Lower lobe of right lung (tissue), 2 donors: ENCODE measurements around the gene MNX1. TPM values are rescaled to one million over a fixed set of nuclear protein-coding genes. Genes with fewer than 3 reads are reported as not detected.

Source experiments
- ATAC-seq, 2 donors: fragments of 200-7000 bp; cut with Tn5 transposase; one replicate each; pipeline ENCODE4 v1.9.1; 2020 to 2022; ENCODE audit warnings: mild to moderate bottlenecking in 2 of 2, moderate library complexity in 2 of 2
- DNase-seq: peaks from one replicate; pipeline ENCODE4 v3.0.0-alpha.2; 2020
- H3K27ac ChIP-seq: fragments of 200-600 bp; one replicate; pipeline ENCODE4 v1.8.0; 2022
- H3K27me3 ChIP-seq: fragments of 200-600 bp; one replicate; pipeline ENCODE4 v1.8.0; 2022; ENCODE audit warnings: low read depth
- H3K36me3 ChIP-seq: fragments of 200-600 bp; one replicate; pipeline ENCODE4 v1.8.0; 2022; ENCODE audit warnings: mild to moderate bottlenecking
- H3K4me1 ChIP-seq: fragments of 200-600 bp; one replicate; pipeline ENCODE4 v1.8.0; 2022
- H3K4me3 ChIP-seq: fragments of 200-600 bp; one replicate; pipeline ENCODE4 v1.8.0; 2022; ENCODE audit warnings: mild to moderate bottlenecking
- H3K9me3 ChIP-seq: fragments of 200-600 bp; one replicate; pipeline ENCODE4 v1.8.0; 2022
- intact Hi-C: fragments of 100-400 bp; cut with DNase I; formaldehyde crosslinking; loops from one replicate; pipeline ENCODE4 v1.11.0; 2022
- total RNA-seq: library from RNA; stranded (reverse); fragmentation: NEBNext Ultra II Directional; extraction: Animal tissue kit (Norgen Biotek cat#: 25700); gene quantifications from one replicate; pipeline ENCODE4 v1.2.1, GENCODE V29; 2021
- TF ChIP-seq, protein P1 (sequence below): fragments of 200-600 bp; IDR thresholded peaks from one replicate; pipeline ENCODE4 v1.8.0; 2022; ENCODE audit warnings: antibody characterized with exemption, mild to moderate bottlenecking
- donor health status: DM: no; HTN: yes; CAD: no; lungs with severe emphysema.

The MNX1 gene
- total RNA-seq, 1 donor from 2014 or later: 0.74 TPM

DNA sequence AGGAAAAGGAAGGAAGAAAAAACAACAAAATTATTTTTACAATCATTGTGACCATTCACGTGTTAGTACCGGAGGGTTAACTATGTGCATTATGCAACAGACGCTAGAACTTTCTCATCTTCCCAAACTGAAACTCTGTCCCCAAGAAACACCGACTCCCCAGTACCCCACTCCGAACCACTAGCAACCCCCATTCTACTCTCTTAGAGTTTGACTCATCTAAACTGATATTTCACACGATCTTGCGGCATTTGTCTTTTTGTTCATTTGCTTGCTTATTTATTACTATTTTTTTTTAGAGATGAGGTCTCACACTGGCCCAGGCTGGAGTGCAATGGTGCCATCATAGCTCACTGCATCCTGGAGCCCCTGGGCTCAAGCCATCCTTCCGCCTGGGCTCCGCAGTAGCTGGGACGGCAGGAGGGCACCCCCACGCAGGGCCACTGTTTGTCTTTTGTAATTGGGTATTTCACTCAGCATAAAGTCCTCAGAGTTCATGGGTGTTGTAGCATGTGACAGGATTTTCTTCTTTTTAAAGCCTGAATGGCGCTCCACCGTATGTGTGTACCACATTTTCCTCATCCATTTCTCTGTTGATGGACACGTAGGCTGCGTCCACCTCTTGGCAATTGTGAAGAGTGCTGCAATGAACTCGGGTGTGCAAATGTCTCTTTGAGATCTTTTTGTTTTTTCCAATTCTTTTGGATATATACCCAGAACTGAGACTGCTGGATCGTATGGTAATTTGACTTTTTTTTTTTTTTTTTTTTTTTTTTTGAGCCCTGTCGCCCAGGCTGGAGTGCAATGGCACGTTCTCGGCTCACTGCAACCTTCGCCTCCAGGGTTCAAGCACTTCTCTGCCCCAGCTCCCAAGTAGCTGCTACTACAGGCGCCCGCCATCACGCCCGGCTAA, 9.5 kb downstream of the MNX1 start:
- Histone ChIP-seq H3K27me3 (peaks cover 96% of the 10 kb centered on the region), H3K9me3 (no peaks in the 10 kb centered on the region), H3K27ac (no peak overlapping the region), H3K4me1 (peaks cover 25% of the 10 kb centered on the region), H3K4me3 (peak overlapping the region; percentile 60), H3K36me3 (no peaks in the 10 kb centered on the region)
- TF ChIP-seq, protein P1, sequence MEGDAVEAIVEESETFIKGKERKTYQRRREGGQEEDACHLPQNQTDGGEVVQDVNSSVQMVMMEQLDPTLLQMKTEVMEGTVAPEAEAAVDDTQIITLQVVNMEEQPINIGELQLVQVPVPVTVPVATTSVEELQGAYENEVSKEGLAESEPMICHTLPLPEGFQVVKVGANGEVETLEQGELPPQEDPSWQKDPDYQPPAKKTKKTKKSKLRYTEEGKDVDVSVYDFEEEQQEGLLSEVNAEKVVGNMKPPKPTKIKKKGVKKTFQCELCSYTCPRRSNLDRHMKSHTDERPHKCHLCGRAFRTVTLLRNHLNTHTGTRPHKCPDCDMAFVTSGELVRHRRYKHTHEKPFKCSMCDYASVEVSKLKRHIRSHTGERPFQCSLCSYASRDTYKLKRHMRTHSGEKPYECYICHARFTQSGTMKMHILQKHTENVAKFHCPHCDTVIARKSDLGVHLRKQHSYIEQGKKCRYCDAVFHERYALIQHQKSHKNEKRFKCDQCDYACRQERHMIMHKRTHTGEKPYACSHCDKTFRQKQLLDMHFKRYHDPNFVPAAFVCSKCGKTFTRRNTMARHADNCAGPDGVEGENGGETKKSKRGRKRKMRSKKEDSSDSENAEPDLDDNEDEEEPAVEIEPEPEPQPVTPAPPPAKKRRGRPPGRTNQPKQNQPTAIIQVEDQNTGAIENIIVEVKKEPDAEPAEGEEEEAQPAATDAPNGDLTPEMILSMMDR: no peak
- ATAC-seq (no peak), DNase-seq (no peak)
- intact Hi-C loops: no loop called here

DNA sequence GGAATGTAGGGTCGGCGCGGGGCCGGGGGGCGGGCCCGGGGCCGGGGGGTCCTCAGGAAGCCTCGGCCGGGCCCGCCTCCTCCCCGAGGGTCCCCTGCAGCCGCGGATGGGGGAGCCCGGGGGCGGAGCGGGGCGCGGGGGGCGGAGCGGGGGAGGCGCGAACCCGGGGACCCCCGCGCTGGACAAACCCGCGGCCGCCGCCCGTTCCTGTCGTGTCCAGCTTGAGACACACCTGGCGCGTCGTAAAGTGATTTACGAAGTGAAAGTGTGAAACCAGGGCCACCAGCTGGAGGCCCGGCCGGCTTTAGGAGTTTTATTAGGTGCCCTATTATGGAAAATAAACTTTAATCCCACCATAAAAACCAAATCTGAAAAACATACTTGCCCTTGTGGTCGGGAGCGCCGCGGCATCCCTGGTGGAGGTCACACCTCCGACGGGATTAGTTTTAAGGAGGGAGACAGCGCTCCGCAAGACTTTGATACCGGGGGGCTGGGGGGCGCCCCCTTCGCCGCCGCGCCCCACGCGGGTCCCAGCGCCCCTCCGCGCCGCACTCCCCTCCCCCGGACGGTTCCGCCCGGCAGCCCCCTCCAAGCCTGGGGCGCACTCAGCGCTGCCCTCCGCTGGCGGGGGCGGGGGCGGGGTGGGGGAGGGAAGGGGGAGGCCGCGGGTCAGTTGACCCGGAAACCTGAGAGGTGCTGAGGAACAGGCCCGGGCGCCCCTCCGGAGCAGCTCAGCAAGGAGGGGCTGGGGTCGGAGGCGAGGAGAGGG, 10.3 kb downstream of the MNX1 start:
- intact Hi-C loops: no loop called here
- no peaks in the 10 kb centered on the region for H3K36me3 ChIP-seq
- H3K4me1 ChIP-seq: peaks cover 25% of the 10 kb centered on the region
- ATAC-seq: peak; percentile 37 to 61
- TF ChIP-seq, protein P1: no peak
- no peaks in the 10 kb centered on the region for H3K9me3 ChIP-seq
- no peak overlapping the region for H3K27ac ChIP-seq
- peak overlapping the region; percentile 60 for H3K4me3 ChIP-seq
- H3K27me3 ChIP-seq: peaks cover 89% of the 10 kb centered on the region
- DNase-seq: no peak

DNA sequence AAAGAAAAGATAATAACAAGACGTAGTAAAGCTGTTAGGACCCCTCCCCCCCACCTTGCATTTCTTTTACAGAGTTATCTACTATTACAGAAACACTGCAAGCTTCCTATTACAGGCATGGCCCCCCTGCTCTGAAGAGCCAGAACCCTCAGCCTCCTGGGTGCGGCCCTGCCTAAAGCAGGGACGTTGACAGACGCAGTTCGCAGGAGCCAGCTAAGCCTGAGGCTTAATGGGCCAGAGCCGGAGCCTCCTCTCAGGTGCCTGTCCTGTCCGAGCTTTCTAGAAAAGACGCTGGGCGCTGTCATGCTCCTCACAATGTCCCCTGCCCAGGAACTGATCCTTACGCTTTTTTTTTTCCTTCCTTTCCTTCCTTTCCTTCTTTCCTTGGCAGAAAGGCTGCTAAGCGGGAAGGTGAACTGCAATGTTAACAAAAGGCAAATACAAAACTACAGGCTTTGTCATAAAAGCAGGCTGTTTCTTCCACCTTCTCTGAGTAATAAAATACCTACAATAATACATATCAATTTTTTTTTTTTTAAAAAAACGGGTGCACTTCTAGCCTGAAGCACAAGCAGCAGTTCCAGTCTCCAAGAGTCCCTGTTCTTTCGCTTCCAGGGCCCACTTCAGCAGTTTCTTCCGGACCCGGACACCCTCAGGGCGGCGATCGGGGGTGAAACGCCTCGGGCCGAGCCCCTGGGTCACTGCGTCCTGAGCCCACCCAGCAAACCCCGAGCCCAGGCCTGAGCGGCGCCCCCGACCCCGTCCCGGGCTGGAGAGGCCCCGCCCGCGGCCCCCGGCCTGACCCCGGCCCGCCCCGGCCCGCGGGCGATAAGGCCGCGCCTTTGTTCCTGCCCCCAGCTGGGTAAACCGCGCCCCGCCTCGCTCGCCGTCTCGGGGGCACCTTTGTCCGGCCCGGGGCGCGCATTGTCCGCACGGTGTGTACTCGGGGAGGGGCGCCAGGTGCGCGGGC, 11.2 kb downstream of the MNX1 start:
- DNase-seq (no peak), ATAC-seq (peak; percentile 74 to 79)
- peaks cover 24% of the 10 kb centered on the region for H3K4me1 ChIP-seq
- H3K36me3 ChIP-seq: no peaks in the 10 kb centered on the region
- H3K27me3 ChIP-seq: peaks cover 80% of the 10 kb centered on the region
- TF ChIP-seq, protein P1: no peak
- peak overlapping the region; percentile 60 for H3K4me3 ChIP-seq
- H3K9me3 ChIP-seq: no peaks in the 10 kb centered on the region
- H3K27ac ChIP-seq: no peak overlapping the region
- intact Hi-C loops: no loop called here

DNA sequence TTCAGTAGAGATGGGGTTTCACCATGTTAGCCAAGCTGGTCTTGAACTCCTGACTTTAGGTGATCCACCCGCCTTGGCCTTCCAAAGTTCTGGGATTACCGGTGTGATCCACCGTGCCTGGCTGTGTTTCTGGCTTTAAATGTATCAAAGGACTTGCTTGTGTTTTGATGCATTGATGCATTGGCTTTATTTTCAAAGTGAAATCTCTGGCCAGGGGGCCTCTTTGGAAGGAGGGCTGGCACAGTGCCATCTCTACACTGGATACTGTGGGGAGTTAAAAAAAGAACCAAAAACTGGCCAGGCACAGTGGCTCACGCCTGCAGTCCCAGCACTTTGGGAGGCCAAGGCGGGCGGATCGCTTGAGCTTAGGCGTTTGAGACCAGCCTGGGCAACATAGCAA, 16.0 kb downstream of the MNX1 start:
- H3K4me3 ChIP-seq: no peak overlapping the region
- intact Hi-C loops: no loop called here
- ATAC-seq: no peak
- H3K36me3 ChIP-seq: no peaks in the 10 kb centered on the region
- DNase-seq: no peak
- no peak overlapping the region for H3K27ac ChIP-seq
- peaks cover 5% of the 10 kb centered on the region for H3K4me1 ChIP-seq
- no peaks in the 10 kb centered on the region for H3K9me3 ChIP-seq
- peaks cover 68% of the 10 kb centered on the region for H3K27me3 ChIP-seq
- TF ChIP-seq, protein P1: no peak

DNA sequence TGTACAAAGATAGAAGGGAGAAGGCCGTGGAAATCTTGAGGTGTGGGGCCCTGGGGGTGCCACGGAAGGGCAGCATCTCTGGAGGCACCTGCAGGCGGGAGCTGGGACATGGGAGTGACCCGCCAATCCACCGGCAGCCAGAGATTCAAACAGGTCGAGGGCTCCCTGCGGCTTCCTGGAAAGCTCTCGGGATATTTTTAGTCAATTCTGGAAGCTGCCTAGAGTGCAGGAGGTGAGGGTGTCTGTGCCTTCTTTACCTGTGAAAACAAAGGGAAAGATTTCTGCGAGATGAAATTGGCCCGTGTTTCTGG, 16.6 kb downstream of the MNX1 start:
- intact Hi-C loops: no loop called here
- Histone ChIP-seq H3K36me3 (no peaks in the 10 kb centered on the region), H3K9me3 (no peaks in the 10 kb centered on the region), H3K27me3 (peaks cover 68% of the 10 kb centered on the region), H3K4me3 (no peak overlapping the region), H3K27ac (no peak overlapping the region), H3K4me1 (no peaks in the 10 kb centered on the region)
- ATAC-seq (no peak), DNase-seq (no peak)
- TF ChIP-seq, protein P1: no peak
